Loucy (cell line): Measurements from ENCODE around the gene LRRC23.

Source experiments
- EZH2phosphoT487 ChIP-seq: fragments of 200-600 bp; IDR thresholded peaks from 2 replicates; pipeline ENCODE4 v1.6.1; 2018; ENCODE audit warnings: antibody characterized with exemption, mild to moderate bottlenecking, moderate library complexity, borderline replicate concordance
- TF ChIP-seq, protein P1 (sequence below): fragments of 200-600 bp; sonication (generic); conservative IDR thresholded peaks from 2 replicates; pipeline ENCODE4 v1.5.1; 2014; ENCODE audit warnings: mild to moderate bottlenecking, antibody characterized with exemption, low read length

DNA sequence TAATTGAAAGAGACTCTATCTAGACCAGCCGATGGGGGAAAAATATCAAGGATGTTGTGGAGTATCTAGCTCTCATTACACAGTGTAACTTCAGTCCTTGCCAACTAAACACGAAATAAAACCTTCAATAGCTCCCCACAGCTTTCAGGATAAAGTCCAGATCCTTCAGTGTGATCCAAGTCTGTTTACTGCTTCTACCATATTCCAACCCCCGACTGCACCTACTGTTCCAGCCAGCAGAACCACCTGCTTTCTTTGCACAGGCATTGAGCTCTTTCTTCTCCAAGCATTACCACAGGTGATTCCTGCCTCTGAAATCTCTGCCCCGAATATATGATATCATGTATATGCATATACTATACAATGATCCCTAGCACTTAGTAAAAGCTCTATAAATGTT, 2.2 kb upstream of the LRRC23 start:
- TF ChIP-seq, protein P1, sequence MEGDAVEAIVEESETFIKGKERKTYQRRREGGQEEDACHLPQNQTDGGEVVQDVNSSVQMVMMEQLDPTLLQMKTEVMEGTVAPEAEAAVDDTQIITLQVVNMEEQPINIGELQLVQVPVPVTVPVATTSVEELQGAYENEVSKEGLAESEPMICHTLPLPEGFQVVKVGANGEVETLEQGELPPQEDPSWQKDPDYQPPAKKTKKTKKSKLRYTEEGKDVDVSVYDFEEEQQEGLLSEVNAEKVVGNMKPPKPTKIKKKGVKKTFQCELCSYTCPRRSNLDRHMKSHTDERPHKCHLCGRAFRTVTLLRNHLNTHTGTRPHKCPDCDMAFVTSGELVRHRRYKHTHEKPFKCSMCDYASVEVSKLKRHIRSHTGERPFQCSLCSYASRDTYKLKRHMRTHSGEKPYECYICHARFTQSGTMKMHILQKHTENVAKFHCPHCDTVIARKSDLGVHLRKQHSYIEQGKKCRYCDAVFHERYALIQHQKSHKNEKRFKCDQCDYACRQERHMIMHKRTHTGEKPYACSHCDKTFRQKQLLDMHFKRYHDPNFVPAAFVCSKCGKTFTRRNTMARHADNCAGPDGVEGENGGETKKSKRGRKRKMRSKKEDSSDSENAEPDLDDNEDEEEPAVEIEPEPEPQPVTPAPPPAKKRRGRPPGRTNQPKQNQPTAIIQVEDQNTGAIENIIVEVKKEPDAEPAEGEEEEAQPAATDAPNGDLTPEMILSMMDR, result no peak
- no peak for TF ChIP-seq EZH2phosphoT487
